Measurements from ENCODE around the gene DLX4. TPM values are rescaled to one million over a fixed set of nuclear protein-coding genes. Genes with fewer than 3 reads are reported as not detected.

The DLX4 gene
- total and polyA plus RNA-seq, 10 of the 15 experiments (the other 5 are each of a cell fraction or from before 2014, with no cell fraction given), result 0.05 to 0.29 (median 0.15) TPM

DNA sequence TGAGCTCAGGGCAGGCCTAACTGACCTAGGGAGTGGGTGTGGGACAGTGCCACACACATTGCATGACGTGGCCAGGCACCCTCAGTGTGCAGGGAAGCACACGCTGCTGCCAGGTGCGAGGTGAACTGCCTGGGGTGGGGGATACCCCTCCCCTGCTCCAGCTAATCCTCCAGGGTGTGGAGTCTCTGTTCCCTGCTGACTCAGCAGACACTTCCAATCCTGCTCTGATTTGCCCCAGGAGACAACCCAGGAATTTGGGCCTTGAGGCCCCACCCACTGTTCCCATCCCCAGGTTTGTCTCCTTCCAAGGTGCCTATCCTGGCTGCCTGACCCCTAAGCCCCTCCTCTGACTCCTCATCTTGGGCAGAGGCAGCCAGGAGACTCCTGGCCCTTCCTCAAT lies 15.3 kb downstream of the DLX4 start:
- Histone ChIP-seq H2AFZ (ENCODE audit: control insufficient read depth, low read depth, low read length) (no peak overlapping the region), H4K20me1 (ENCODE audit: control insufficient read depth, insufficient read depth) (no peaks in the 10 kb centered on the region), H3K79me2 (ENCODE audit: control insufficient read depth, insufficient read depth, low read length) (no peaks in the 10 kb centered on the region), H3K9ac (ENCODE audit: control insufficient read depth, insufficient read depth, low read length) (no peak overlapping the region), H3K4me3 (no peak overlapping the region), H3K27ac (ENCODE audit: control insufficient read depth, insufficient read depth) (no peak overlapping the region), H3K36me3 (ENCODE audit: control insufficient read depth in 2 of 2, insufficient read depth in 2 of 2, low read length in 1 of 2) (no peaks in the 10 kb centered on the region), H3K9me3 (replicated peaks; ENCODE audit: control insufficient read depth, insufficient read depth, low read length) (no peaks in the 10 kb centered on the region), H3K27me3 (replicated peaks in 1 of 2; ENCODE audit: control insufficient read depth in 2 of 2, insufficient read depth in 2 of 2, low read length in 1 of 2) (peaks cover 4 to 12% of the 10 kb centered on the region in 2 experiments; a peak in 3 of 4 replicates), H3K4me2 (ENCODE audit: control insufficient read depth, insufficient read depth) (no peak overlapping the region), H3K4me1 (ENCODE audit: control insufficient read depth, insufficient read depth, low read length) (no peaks in the 10 kb centered on the region)
- intact Hi-C loops (cut with micrococcal nuclease; ENCODE audit: unreplicated experiment) (no loop called here), in situ Hi-C loops (cut with MboI) (no loop called here)
- TF ChIP-seq CHD2 (IDR thresholded peaks at IDR 0.05; ENCODE audit: borderline replicate concordance, low read depth, low read length), result no peak
- TF ChIP-seq, protein P1, sequence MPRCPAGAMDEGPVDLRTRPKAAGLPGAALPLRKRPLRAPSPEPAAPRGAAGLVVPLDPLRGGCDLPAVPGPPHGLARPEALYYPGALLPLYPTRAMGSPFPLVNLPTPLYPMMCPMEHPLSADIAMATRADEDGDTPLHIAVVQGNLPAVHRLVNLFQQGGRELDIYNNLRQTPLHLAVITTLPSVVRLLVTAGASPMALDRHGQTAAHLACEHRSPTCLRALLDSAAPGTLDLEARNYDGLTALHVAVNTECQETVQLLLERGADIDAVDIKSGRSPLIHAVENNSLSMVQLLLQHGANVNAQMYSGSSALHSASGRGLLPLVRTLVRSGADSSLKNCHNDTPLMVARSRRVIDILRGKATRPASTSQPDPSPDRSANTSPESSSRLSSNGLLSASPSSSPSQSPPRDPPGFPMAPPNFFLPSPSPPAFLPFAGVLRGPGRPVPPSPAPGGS (IDR thresholded peaks at IDR 0.05; ENCODE audit: borderline replicate concordance, insufficient read depth, low read depth, low read length, poor library complexity, severe bottlenecking), result no peak
- no peak for TF ChIP-seq HDAC6 (IDR thresholded peaks at IDR 0.05; ENCODE audit: unreplicated experiment)
- TF ChIP-seq WRNIP1 (IDR thresholded peaks at IDR 0.05; ENCODE audit: borderline replicate concordance, low read depth, low read length), result no peak
- TF ChIP-seq SUZ12 (IDR thresholded peaks at IDR 0.05; ENCODE audit: unreplicated experiment), result no peak
- BruUV-seq (replicated peaks), result no TSS peak
- DNase-seq (ENCODE audit: low read depth, low spot score), result no peak
- ATAC-seq, result no peak
- ChIA-PET SMC1A (ENCODE audit: uncharacterized antibody, unreplicated experiment) (no interaction called here), POLR2A (no interaction called here), CTCF (interaction anchor here (0.7 to 2.3 kb wide), 3 partner anchors 12 to 32 kb away, joined by 5 to 15 read pairs (median 6); no protein-coding TSS in a partner anchor), RAD21 (ENCODE audit: unreplicated experiment) (no interaction called here)
- 0% methylated on average over 3 of the region's 3 CpGs for WGBS (ENCODE audit: insufficient coverage, insufficient replicate concordance, low lambda C conversion rate, missing lambda C conversion rate)
- no peak for FAIRE-seq

- FAIRE-seq, result no peak
- Histone ChIP-seq H3K4me1 (ENCODE audit: control insufficient read depth, insufficient read depth, low read length) (no peaks in the 10 kb centered on the region), H3K9me3 (replicated peaks; ENCODE audit: control insufficient read depth, insufficient read depth, low read length) (no peaks in the 10 kb centered on the region), H4K20me1 (ENCODE audit: control insufficient read depth, insufficient read depth) (no peaks in the 10 kb centered on the region), H3K27me3 (replicated peaks in 1 of 2; ENCODE audit: control insufficient read depth in 2 of 2, insufficient read depth in 2 of 2, low read length in 1 of 2) (peaks cover 4 to 12% of the 10 kb centered on the region in 2 experiments; a peak in 3 of 4 replicates), H3K79me2 (ENCODE audit: control insufficient read depth, insufficient read depth, low read length) (no peaks in the 10 kb centered on the region), H3K27ac (ENCODE audit: control insufficient read depth, insufficient read depth) (no peak overlapping the region), H3K36me3 (ENCODE audit: control insufficient read depth in 2 of 2, insufficient read depth in 2 of 2, low read length in 1 of 2) (no peaks in the 10 kb centered on the region), H3K4me2 (ENCODE audit: control insufficient read depth, insufficient read depth) (no peak overlapping the region), H2AFZ (ENCODE audit: control insufficient read depth, low read depth, low read length) (no peak overlapping the region), H3K9ac (ENCODE audit: control insufficient read depth, insufficient read depth, low read length) (no peak overlapping the region), H3K4me3 (no peak overlapping the region)
- ChIA-PET POLR2A (no interaction called here), CTCF (interaction anchor here (1.8 to 2.3 kb wide), 2 partner anchors 12 to 13 kb away, joined by 13 to 15 read pairs; no protein-coding TSS in a partner anchor), RAD21 (ENCODE audit: unreplicated experiment) (no interaction called here), SMC1A (ENCODE audit: uncharacterized antibody, unreplicated experiment) (no interaction called here)
- DNase-seq (ENCODE audit: low read depth, low spot score), result no peak
- 0% methylated on average over 2 of the region's 2 CpGs for WGBS (ENCODE audit: insufficient coverage, insufficient replicate concordance, low lambda C conversion rate, missing lambda C conversion rate)
- intact Hi-C loops (cut with micrococcal nuclease; ENCODE audit: unreplicated experiment) (no loop called here), in situ Hi-C loops (cut with MboI) (no loop called here)
- no TSS peak for BruUV-seq (replicated peaks)
- ATAC-seq, result no peak
- TF ChIP-seq, protein P2, sequence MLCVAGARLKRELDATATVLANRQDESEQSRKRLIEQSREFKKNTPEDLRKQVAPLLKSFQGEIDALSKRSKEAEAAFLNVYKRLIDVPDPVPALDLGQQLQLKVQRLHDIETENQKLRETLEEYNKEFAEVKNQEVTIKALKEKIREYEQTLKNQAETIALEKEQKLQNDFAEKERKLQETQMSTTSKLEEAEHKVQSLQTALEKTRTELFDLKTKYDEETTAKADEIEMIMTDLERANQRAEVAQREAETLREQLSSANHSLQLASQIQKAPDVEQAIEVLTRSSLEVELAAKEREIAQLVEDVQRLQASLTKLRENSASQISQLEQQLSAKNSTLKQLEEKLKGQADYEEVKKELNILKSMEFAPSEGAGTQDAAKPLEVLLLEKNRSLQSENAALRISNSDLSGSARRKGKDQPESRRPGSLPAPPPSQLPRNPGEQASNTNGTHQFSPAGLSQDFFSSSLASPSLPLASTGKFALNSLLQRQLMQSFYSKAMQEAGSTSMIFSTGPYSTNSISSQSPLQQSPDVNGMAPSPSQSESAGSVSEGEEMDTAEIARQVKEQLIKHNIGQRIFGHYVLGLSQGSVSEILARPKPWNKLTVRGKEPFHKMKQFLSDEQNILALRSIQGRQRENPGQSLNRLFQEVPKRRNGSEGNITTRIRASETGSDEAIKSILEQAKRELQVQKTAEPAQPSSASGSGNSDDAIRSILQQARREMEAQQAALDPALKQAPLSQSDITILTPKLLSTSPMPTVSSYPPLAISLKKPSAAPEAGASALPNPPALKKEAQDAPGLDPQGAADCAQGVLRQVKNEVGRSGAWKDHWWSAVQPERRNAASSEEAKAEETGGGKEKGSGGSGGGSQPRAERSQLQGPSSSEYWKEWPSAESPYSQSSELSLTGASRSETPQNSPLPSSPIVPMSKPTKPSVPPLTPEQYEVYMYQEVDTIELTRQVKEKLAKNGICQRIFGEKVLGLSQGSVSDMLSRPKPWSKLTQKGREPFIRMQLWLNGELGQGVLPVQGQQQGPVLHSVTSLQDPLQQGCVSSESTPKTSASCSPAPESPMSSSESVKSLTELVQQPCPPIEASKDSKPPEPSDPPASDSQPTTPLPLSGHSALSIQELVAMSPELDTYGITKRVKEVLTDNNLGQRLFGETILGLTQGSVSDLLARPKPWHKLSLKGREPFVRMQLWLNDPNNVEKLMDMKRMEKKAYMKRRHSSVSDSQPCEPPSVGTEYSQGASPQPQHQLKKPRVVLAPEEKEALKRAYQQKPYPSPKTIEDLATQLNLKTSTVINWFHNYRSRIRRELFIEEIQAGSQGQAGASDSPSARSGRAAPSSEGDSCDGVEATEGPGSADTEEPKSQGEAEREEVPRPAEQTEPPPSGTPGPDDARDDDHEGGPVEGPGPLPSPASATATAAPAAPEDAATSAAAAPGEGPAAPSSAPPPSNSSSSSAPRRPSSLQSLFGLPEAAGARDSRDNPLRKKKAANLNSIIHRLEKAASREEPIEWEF (IDR thresholded peaks at IDR 0.05; ENCODE audit: insufficient replicate concordance, low read depth, low read length), result no peak
- TF ChIP-seq SREBF1 (IDR thresholded peaks at IDR 0.05; ENCODE audit: low read length) (no peak), STAT3 (IDR thresholded peaks at IDR 0.05; ENCODE audit: low read depth, low read length) (no peak), MYB (IDR thresholded peaks at IDR 0.05; ENCODE audit: borderline replicate concordance, low read depth, low read length) (no peak)
- TF ChIP-seq, protein P1 (IDR thresholded peaks at IDR 0.05; ENCODE audit: borderline replicate concordance, insufficient read depth, low read depth, low read length, poor library complexity, severe bottlenecking), result no peak
These were observed 15.8 kb downstream of the DLX4 start for GRCh38 chr17:49984776-49985175.
